Smooth muscle cell (in vitro differentiated cells): ENCODE measurements around the gene FAM76A. TPM values are rescaled to one million over a fixed set of nuclear protein-coding genes. Genes with fewer than 3 reads are reported as not detected.
A peak's percentile ranks its signal among the peaks of the same experiment; 100 is the strongest.
"Not testable (repeated sequence)": the region's sequence is repeated elsewhere in the genome, so short reads cannot be mapped to it uniquely, and the experiment has no call there.

Source experiments
- DNase-seq: peaks from one replicate; lab custom pipeline; 2025; ENCODE audit not compliant: unreplicated experiment; lab: John Stamatoyannopoulos, UW
- H2AFZ ChIP-seq: fragments of 200-600 bp; sonication (generic); 2 replicates; pipeline ENCODE4 v1.6.0; 2016; ENCODE audit warnings: antibody characterized with exemption, low read depth, mild to moderate bottlenecking
- H3F3A ChIP-seq: fragments of 200-600 bp; sonication (generic); 2 replicates; pipeline ENCODE4 v1.6.0; 2017; ENCODE audit warnings: antibody characterized with exemption, low read depth
- H3K27ac ChIP-seq: fragments of 200-600 bp; sonication (generic); 2 replicates; pipeline ENCODE4 v1.5.1; 2016; ENCODE audit warnings: low read depth, mild to moderate bottlenecking
- H3K27me3 ChIP-seq: fragments of 200-600 bp; sonication (generic); 2 replicates; pipeline ENCODE4 v1.6.1; 2016; ENCODE audit warnings: low read depth, mild to moderate bottlenecking
- H3K36me3 ChIP-seq: fragments of 200-600 bp; sonication (generic); 2 replicates; pipeline ENCODE4 v1.5.1; 2016; ENCODE audit warnings: low read depth
- H3K4me1 ChIP-seq: fragments of 200-600 bp; sonication (generic); 2 replicates; pipeline ENCODE4 v1.5.1; 2016; ENCODE audit warnings: low read depth
- H3K4me2 ChIP-seq: fragments of 200-600 bp; sonication (generic); 2 replicates; pipeline ENCODE4 v1.6.0; 2016; ENCODE audit warnings: mild to moderate bottlenecking
- H3K4me3 ChIP-seq: fragments of 200-600 bp; sonication (generic); 2 replicates; pipeline ENCODE4 v1.5.1; 2016; ENCODE audit warnings: mild to moderate bottlenecking
- H3K79me2 ChIP-seq: fragments of 200-600 bp; sonication (generic); 2 replicates; pipeline ENCODE4 v1.6.0; 2016; ENCODE audit warnings: low read depth, mild to moderate bottlenecking
- H3K9ac ChIP-seq: fragments of 200-600 bp; sonication (generic); 2 replicates; pipeline ENCODE4 v1.6.0; 2016; ENCODE audit warnings: low read depth
- H3K9me3 ChIP-seq: fragments of 200-600 bp; sonication (generic); replicated peaks from 2 replicates; pipeline ENCODE4 v1.5.1; 2016; ENCODE audit warnings: low read depth
- H4K20me1 ChIP-seq: fragments of 200-600 bp; sonication (generic); 2 replicates; pipeline ENCODE4 v1.6.0; 2016; ENCODE audit warnings: low read depth
- CTCF ChIP-seq: fragments of 200-600 bp; sonication (generic); IDR thresholded peaks from 2 replicates; pipeline ENCODE4 v1.5.1; 2017; ENCODE audit warnings: borderline replicate concordance, mild to moderate bottlenecking, antibody characterized with exemption; ENCODE audit not compliant: insufficient read depth, poor library complexity, severe bottlenecking
- WGBS: methylation state at CpG from one replicate; pipeline ENCODE4 v1.1.7; 2016; ENCODE audit warnings: low lambda C conversion rate; 5-methylcytosine and 5-hydroxymethylcytosine counted together
- polyA plus RNA-seq: library from polyadenylated mRNA; unstranded; fragments of >200 nt; fragmentation: Nextera tagmentation; extraction: Ambion mirVana; gene quantifications from 2 replicates; pipeline ENCODE4 v1.2.1, GENCODE V29; 2016
- total RNA-seq: library from RNA; depleted of rRNA; stranded (reverse); fragments of >200 nt; gene quantifications from 2 replicates; pipeline ENCODE4 v1.2.3, GENCODE V29; 2014

Gene FAM76A
- total and polyA plus RNA-seq, 2 experiments from 2014 or later, result 3.1 to 9.0 TPM

- Histone ChIP-seq H3K4me1 (peaks cover 5% of the 10 kb centered on the region), H3K4me2 (no peak overlapping the region), H3K9ac (no peak overlapping the region), H3K9me3 (no peaks in the 10 kb centered on the region), H3K36me3 (no peaks in the 10 kb centered on the region), H3F3A (no peaks in the 10 kb centered on the region), H3K4me3 (no peak overlapping the region), H2AFZ (no peak overlapping the region), H4K20me1 (no peaks in the 10 kb centered on the region), H3K27me3 (no peaks in the 10 kb centered on the region), H3K27ac (no peak overlapping the region), H3K79me2 (no peaks in the 10 kb centered on the region)
- 83% methylated on average over 5 of the region's 5 CpGs for WGBS
- no peak for TF ChIP-seq CTCF
- no peak for DNase-seq
Observed at GRCh38 chr1:27687906-27688305, 37.9 kb upstream of the FAM76A start.

GRCh38 chr1:27689423-27690173 lies 36.2 kb upstream of the FAM76A start:
- Histone ChIP-seq H3K4me3 (no peak overlapping the region), H3K79me2 (no peaks in the 10 kb centered on the region), H3K9ac (no peak overlapping the region), H2AFZ (no peak overlapping the region), H3K4me2 (peak overlapping the region; percentile 45), H3K4me1 (peaks cover 5% of the 10 kb centered on the region), H3K9me3 (no peaks in the 10 kb centered on the region), H3K36me3 (no peaks in the 10 kb centered on the region), H3F3A (no peaks in the 10 kb centered on the region), H3K27me3 (no peaks in the 10 kb centered on the region), H4K20me1 (no peaks in the 10 kb centered on the region), H3K27ac (peak overlapping the region; percentile 8)
- TF ChIP-seq CTCF, result no peak
- 31% methylated on average over 4 of the region's 4 CpGs for WGBS
- no peak for DNase-seq

- Histone ChIP-seq H3K4me3 (no peak overlapping the region), H4K20me1 (no peaks in the 10 kb centered on the region), H3K36me3 (no peaks in the 10 kb centered on the region), H2AFZ (no peak overlapping the region), H3K27ac (no peak overlapping the region), H3K79me2 (no peaks in the 10 kb centered on the region), H3K27me3 (no peaks in the 10 kb centered on the region), H3K9ac (no peak overlapping the region), H3K4me1 (peaks cover 5% of the 10 kb centered on the region), H3K9me3 (no peaks in the 10 kb centered on the region), H3F3A (no peaks in the 10 kb centered on the region), H3K4me2 (peak overlapping the region; percentile 45)
- DNase-seq, result no peak
- 73% methylated on average over 2 of the region's 2 CpGs for WGBS
- TF ChIP-seq CTCF, result no peak
Observed at GRCh38 chr1:27690183-27690582, 35.6 kb upstream of the FAM76A start.

DNA sequence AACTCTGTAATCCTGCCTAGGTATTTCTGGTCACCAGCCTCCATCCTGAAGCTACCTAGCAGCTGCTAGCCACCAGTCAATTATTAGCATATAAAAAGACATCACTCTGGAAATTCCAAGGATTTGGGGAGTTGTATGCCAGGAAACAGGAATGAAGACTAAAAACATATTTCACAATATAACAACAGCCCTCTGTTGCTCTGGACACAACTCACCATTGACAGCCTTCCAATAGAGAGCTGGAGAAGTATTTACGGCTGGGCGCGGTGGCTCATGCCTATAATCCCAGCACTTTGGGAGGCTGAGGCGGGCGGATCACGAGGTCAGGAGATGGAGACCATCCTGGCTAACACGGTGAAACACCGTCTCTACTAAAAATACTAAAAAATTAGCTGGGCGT lies 28.9 kb upstream of the FAM76A start:
- not testable (repeated sequence) for H3K27ac ChIP-seq, H3K4me1 ChIP-seq, H3K4me3 ChIP-seq, H3K9ac ChIP-seq, H4K20me1 ChIP-seq, H3K36me3 ChIP-seq, H2AFZ ChIP-seq, H3K9me3 ChIP-seq, H3K79me2 ChIP-seq, DNase-seq, H3K27me3 ChIP-seq, H3K4me2 ChIP-seq, H3F3A ChIP-seq
- 77% methylated on average over 9 of the region's 9 CpGs for WGBS
